Loucy (cell line): ENCODE measurements around the gene RNF157.

ENCODE experiments used
- H2AFZ ChIP-seq: fragments of 200-600 bp; sonication (generic); 2 replicates; pipeline ENCODE4 v1.6.0; 2016; ENCODE audit warnings: antibody characterized with exemption, mild to moderate bottlenecking, low read length, moderate library complexity
- H3F3A ChIP-seq: fragments of 200-600 bp; 2 replicates; pipeline ENCODE4 v1.6.0; 2016; ENCODE audit warnings: antibody characterized with exemption, low read depth, mild to moderate bottlenecking
- H3K27me3 ChIP-seq: fragments of 200-600 bp; sonication (generic); 2 replicates; pipeline ENCODE4 v1.6.1; 2014; ENCODE audit warnings: low read length, mild to moderate bottlenecking; ENCODE audit not compliant: insufficient read depth, poor library complexity, severe bottlenecking
- H3K36me3 ChIP-seq: fragments of 200-600 bp; sonication (generic); 2 replicates; pipeline ENCODE4 v1.6.1; 2016; ENCODE audit warnings: low read length; ENCODE audit not compliant: insufficient read depth
- H3K4me1 ChIP-seq: fragments of 200-600 bp; sonication (generic); 2 replicates; pipeline ENCODE4 v1.5.1; 2014; ENCODE audit warnings: low read length, mild to moderate bottlenecking; ENCODE audit not compliant: insufficient read depth, poor library complexity, severe bottlenecking
- H3K4me2 ChIP-seq: fragments of 200-600 bp; sonication (generic); 2 replicates; pipeline ENCODE4 v1.6.0; 2014; ENCODE audit warnings: antibody characterized with exemption, low read length, low read depth, mild to moderate bottlenecking; ENCODE audit not compliant: poor library complexity, severe bottlenecking
- H3K4me3 ChIP-seq: fragments of 200-600 bp; sonication (generic); 2 replicates; pipeline ENCODE4 v1.5.1; 2014; ENCODE audit warnings: low read length, mild to moderate bottlenecking, mixed read lengths; ENCODE audit not compliant: poor library complexity, severe bottlenecking
- H3K79me2 ChIP-seq: fragments of 200-600 bp; sonication (generic); 2 replicates; pipeline ENCODE4 v1.6.1; 2014; ENCODE audit warnings: low read length; ENCODE audit not compliant: insufficient read depth
- H3K9ac ChIP-seq: fragments of 200-600 bp; sonication (generic); 2 replicates; pipeline ENCODE4 v1.6.0; 2014; ENCODE audit warnings: mild to moderate bottlenecking, low read depth, low read length, moderate library complexity; ENCODE audit not compliant: poor library complexity, severe bottlenecking
- H3K9me2 ChIP-seq: fragments of 200-600 bp; sonication (generic); replicated peaks from 2 replicates; pipeline ENCODE4 v1.6.1; 2016; ENCODE audit warnings: low read depth, low read length, mixed read lengths
- H3K9me3 ChIP-seq: fragments of 200-600 bp; sonication (generic); 2 replicates; pipeline ENCODE4 v1.6.1; 2014; ENCODE audit warnings: mild to moderate bottlenecking, antibody characterized with exemption, low read length, low read depth; ENCODE audit not compliant: insufficient read depth
- H4K20me1 ChIP-seq: fragments of 200-600 bp; sonication (generic); 2 replicates; pipeline ENCODE4 v1.6.0; 2014; ENCODE audit warnings: antibody characterized with exemption, low read length, mild to moderate bottlenecking; ENCODE audit not compliant: insufficient read depth, poor library complexity, severe bottlenecking
- EZH2phosphoT487 ChIP-seq: fragments of 200-600 bp; IDR thresholded peaks from 2 replicates; pipeline ENCODE4 v1.6.1; 2018; ENCODE audit warnings: antibody characterized with exemption, mild to moderate bottlenecking, moderate library complexity, borderline replicate concordance
- TF ChIP-seq, protein P1 (sequence below): fragments of 200-600 bp; sonication (generic); conservative IDR thresholded peaks from 2 replicates; pipeline ENCODE4 v1.5.1; 2014; ENCODE audit warnings: mild to moderate bottlenecking, antibody characterized with exemption, low read length

The RNF157 gene

DNA sequence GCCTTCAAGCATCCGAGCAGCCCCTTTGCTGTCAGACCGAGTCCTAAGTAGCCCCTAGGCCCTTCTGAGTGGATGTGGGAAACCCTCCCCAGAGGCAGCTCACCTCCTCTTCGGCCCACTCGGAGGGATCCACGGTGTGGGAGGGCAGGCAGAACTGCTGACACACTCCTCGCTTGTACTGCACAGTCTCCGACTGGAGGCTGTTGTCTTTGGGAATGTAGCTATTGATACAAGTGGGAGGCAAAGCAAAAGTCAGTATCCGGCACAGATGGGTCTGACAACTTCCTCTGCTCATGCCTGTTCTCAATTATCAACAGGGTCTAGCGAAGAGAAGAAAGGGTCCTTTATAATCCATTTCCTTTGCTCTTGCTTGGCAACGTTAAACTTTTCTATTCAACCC lies 73.4 kb downstream of the RNF157 start:
- Histone ChIP-seq H3K9ac (no peak overlapping the region), H3K27me3 (no peaks in the 10 kb centered on the region), H3K4me2 (no peak overlapping the region), H3K9me2 (no peaks in the 10 kb centered on the region), H3K4me3 (no peak overlapping the region), H3K36me3 (no peaks in the 10 kb centered on the region), H3K9me3 (no peaks in the 10 kb centered on the region), H4K20me1 (no peaks in the 10 kb centered on the region), H3K4me1 (no peaks in the 10 kb centered on the region), H3K79me2 (no peaks in the 10 kb centered on the region), H3F3A (no peaks in the 10 kb centered on the region), H2AFZ (no peak overlapping the region)
- TF ChIP-seq EZH2phosphoT487, result no peak
- TF ChIP-seq, protein P1, sequence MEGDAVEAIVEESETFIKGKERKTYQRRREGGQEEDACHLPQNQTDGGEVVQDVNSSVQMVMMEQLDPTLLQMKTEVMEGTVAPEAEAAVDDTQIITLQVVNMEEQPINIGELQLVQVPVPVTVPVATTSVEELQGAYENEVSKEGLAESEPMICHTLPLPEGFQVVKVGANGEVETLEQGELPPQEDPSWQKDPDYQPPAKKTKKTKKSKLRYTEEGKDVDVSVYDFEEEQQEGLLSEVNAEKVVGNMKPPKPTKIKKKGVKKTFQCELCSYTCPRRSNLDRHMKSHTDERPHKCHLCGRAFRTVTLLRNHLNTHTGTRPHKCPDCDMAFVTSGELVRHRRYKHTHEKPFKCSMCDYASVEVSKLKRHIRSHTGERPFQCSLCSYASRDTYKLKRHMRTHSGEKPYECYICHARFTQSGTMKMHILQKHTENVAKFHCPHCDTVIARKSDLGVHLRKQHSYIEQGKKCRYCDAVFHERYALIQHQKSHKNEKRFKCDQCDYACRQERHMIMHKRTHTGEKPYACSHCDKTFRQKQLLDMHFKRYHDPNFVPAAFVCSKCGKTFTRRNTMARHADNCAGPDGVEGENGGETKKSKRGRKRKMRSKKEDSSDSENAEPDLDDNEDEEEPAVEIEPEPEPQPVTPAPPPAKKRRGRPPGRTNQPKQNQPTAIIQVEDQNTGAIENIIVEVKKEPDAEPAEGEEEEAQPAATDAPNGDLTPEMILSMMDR, result no peak

DNA sequence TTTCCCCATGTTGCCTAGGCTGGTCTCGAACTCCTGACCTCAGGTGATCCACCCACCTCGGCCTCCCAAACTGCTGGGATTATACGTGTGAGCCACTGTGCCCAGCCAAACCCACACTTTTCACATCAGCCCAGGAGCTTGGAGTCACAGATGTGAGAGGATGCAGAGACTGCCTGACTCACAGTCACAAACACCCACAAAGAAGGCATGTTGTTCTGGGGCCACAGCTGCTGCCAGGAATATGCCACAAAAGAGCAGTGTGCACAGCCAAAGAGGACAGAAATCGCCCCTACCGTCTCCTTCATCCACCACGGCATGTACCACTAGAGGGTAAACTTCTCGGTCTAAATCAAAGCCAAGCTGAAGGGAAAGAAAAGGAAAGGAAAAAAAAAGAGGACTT lies 74.1 kb downstream of the RNF157 start:
- TF ChIP-seq EZH2phosphoT487, result no peak
- TF ChIP-seq, protein P1, result no peak
- H3K27me3 ChIP-seq, result no peaks in the 10 kb centered on the region
- H3K4me2 ChIP-seq, result no peak overlapping the region
- no peaks in the 10 kb centered on the region for H4K20me1 ChIP-seq
- no peaks in the 10 kb centered on the region for H3K79me2 ChIP-seq
- no peaks in the 10 kb centered on the region for H3K4me1 ChIP-seq
- no peaks in the 10 kb centered on the region for H3F3A ChIP-seq
- H3K9me2 ChIP-seq, result no peaks in the 10 kb centered on the region
- no peaks in the 10 kb centered on the region for H3K9me3 ChIP-seq
- H3K9ac ChIP-seq, result no peak overlapping the region
- H2AFZ ChIP-seq, result no peak overlapping the region
- no peak overlapping the region for H3K4me3 ChIP-seq
- no peaks in the 10 kb centered on the region for H3K36me3 ChIP-seq

DNA sequence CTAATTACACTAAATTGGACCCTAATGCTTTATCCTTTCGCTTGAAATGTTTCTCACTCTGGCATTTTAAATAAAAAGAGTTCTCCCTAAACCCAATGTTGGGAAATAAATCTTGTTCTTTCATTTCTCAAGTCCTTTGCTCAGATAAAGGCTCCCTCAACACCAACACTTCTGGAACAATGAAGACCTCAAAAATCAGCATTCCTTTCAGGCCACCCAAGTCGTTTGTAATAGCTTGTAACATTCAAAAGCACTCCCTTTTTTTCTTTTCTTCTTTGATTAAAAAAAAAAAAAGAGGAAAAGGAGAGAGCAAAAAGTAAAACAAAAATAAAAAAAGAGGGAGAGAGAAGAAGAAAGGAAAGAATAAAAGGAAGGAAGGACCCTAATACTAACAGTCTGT lies 76.0 kb downstream of the RNF157 start:
- H3K4me1 ChIP-seq, result no peaks in the 10 kb centered on the region
- H4K20me1 ChIP-seq, result no peaks in the 10 kb centered on the region
- no peaks in the 10 kb centered on the region for H3K36me3 ChIP-seq
- H3F3A ChIP-seq, result no peaks in the 10 kb centered on the region
- no peaks in the 10 kb centered on the region for H3K9me3 ChIP-seq
- no peaks in the 10 kb centered on the region for H3K79me2 ChIP-seq
- no peak overlapping the region for H3K9ac ChIP-seq
- H3K27me3 ChIP-seq, result no peaks in the 10 kb centered on the region
- H2AFZ ChIP-seq, result 0 out of 2 replicates have a peak overlapping the region, but pooled peaks have one; percentile 20
- no peaks in the 10 kb centered on the region for H3K9me2 ChIP-seq
- no peak overlapping the region for H3K4me2 ChIP-seq
- no peak for TF ChIP-seq EZH2phosphoT487
- TF ChIP-seq, protein P1, result no peak
- no peak overlapping the region for H3K4me3 ChIP-seq
